ENCODE data around the gene IDUA.
A peak's percentile ranks its signal among the peaks of the same experiment; 100 is the strongest.
"Not testable (repeated sequence)": the region's sequence is repeated elsewhere in the genome, so short reads cannot be mapped to it uniquely, and the experiment has no call there.

Gene IDUA

GRCh38 chr4:967113-968104, 19.4 kb upstream of the IDUA start:
- DNase-seq (ENCODE audit: low read depth) = no peak

- no peak for DNase-seq (ENCODE audit: low read depth)
These were observed 18.6 kb upstream of the IDUA start for GRCh38 chr4:968221-968620.

GRCh38 chr4:968621-969394, 18.0 kb upstream of the IDUA start:
- no peak for DNase-seq (ENCODE audit: low read depth)

GRCh38 chr4:970046-970745, 16.6 kb upstream of the IDUA start:
- no peak for DNase-seq (ENCODE audit: low read depth)

- DNase-seq (ENCODE audit: low read depth) = no peak
These were observed 15.9 kb upstream of the IDUA start for GRCh38 chr4:970854-971520.

GRCh38 chr4:971666-972500, 15.0 kb upstream of the IDUA start:
- DNase-seq (ENCODE audit: low read depth) = no peak

GRCh38 chr4:972651-973424, 14.0 kb upstream of the IDUA start:
- DNase-seq (ENCODE audit: low read depth) = peak; percentile 47

- DNase-seq (ENCODE audit: low read depth) = peak; percentile 85
These were observed 13.1 kb upstream of the IDUA start, which contains the start of gene DGKQ for GRCh38 chr4:973431-974397. TSS of gene DGKQ (minus strand) at chr4:973569. CDS start at chr4:973482, 87 bp downstream.

GRCh38 chr4:974668-975067, 12.2 kb upstream of the IDUA start:
- no peak for DNase-seq (ENCODE audit: low read depth)

GRCh38 chr4:976016-976415, 10.8 kb upstream of the IDUA start:
- DNase-seq (ENCODE audit: low read depth) = not testable (repeated sequence)

GRCh38 chr4:978957-979701, 7.7 kb upstream of the IDUA start:
- DNase-seq (ENCODE audit: low read depth) = no peak

GRCh38 chr4:982291-982690, 4.6 kb upstream of the IDUA start:
- no peak for DNase-seq (ENCODE audit: low read depth)

GRCh38 chr4:982814-983213, 4.0 kb upstream of the IDUA start:
- DNase-seq (ENCODE audit: low read depth) = no peak

GRCh38 chr4:984336-985054, 2.3 kb upstream of the IDUA start:
- no peak for DNase-seq (ENCODE audit: low read depth)

GRCh38 chr4:985123-985830, 1.6 kb upstream of the IDUA start:
- peak; percentile 65 for DNase-seq (ENCODE audit: low read depth)

- DNase-seq (ENCODE audit: low read depth) = no peak
These were observed 391 bp upstream of the IDUA start for GRCh38 chr4:986428-986878.

Measured in activated T-helper 9 cell treated with anti-CD3 and anti-CD28 coated beads, Interleukin-2, amount 50 U/mL, for 16 hours (primary cell).